NCI-H82 treated with DMSO at 0.1 percent for 48 hours (cell line): ENCODE data around the gene PROS1.
"Not testable (repeated sequence)": the region's sequence is repeated elsewhere in the genome, so short reads cannot be mapped to it uniquely, and the experiment has no call there.

ENCODE experiments used
- DNase-seq: peaks from one replicate; lab custom pipeline; 2025; ENCODE audit not compliant: unreplicated experiment; lab: John Stamatoyannopoulos, UW

PROS1 gene

DNA sequence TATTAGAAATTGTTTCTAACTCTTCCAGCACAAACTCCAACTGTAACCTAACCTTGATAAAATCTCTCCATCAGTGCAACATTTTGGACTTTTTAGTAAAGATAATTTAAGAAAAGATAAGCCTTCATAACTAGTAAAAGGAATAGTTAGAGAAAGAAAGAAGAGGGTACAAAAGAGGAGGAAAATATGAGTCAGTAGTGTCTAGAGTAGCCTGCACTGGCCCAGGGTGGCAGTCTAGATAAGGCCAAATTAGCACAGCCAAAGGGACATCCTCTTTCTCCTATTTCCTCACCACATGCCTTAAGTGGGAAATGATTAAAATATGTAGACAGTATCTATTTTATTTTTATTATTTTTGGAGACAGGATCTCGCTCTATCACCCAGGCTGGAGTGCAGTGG is 3.7 kb downstream of the PROS1 start:
- no peak for DNase-seq

DNA sequence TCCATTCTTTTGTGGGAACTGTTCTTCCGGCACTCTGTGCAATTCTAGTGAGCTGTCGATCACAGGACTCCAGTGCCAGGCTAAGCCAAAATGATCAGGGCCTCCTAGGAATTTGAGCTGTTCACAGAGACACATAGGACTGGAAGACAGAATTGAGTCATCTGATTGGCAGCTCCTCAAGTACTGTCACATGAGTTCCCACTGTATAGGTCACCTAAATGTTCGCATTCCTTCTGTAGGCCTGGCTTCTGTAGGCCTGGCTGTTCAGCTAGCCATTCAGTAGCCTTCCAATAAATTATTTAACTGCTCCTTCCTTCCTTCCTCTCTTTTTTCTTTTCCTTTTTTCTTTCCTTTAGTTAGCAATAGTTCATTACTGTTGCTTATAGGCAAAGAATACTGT is 4.3 kb downstream of the PROS1 start:
- no peak for DNase-seq

DNA sequence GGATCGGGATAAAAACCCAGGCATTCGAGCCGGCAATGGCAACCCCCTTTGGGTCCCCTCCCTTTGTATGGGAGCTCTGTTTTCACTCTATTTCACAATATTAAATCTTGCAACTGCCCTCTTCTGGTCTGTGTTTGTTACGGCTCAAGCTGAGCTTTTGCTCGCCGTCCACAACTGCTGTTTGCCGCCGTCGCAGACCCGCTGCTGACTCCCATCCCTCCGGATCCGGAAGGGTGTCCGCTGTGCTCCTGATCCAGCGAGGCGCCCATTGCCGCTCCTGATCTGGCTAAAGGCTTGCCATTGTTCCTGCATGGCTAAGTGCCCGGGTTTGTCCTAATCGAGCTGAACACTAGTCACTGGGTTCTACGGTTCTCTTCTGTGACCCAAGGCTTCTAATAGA is 8.6 kb downstream of the PROS1 start:
- not testable (repeated sequence) for DNase-seq

GRCh38 chr3:93962798-93963197 is 10.9 kb downstream of the PROS1 start:
- DNase-seq, result no peak

DNA sequence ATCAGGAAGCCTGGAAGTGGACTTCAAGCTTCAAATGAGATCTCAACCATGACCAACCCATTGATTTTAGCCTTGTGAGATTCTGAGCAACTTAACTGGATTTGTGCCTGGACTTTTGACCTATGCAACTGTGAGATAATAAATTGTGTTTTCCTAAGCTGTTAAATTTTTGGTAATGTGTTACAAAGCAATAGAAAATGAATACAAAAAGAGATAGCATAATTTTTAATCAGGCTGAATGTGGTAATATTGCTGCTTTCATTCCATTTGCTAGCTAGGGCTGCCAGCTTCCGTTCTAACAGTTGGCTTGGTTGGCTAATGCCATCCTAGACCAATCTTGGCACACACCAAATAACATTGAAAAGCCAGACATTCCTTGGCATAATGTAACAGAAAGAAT is 12.2 kb downstream of the PROS1 start:
- no peak for DNase-seq

GRCh38 chr3:93961026-93961425 is 12.7 kb downstream of the PROS1 start:
- DNase-seq, result no peak

- not testable (repeated sequence) for DNase-seq
Observed at GRCh38 chr3:93949958-93950357, 23.7 kb downstream of the PROS1 start.

DNA sequence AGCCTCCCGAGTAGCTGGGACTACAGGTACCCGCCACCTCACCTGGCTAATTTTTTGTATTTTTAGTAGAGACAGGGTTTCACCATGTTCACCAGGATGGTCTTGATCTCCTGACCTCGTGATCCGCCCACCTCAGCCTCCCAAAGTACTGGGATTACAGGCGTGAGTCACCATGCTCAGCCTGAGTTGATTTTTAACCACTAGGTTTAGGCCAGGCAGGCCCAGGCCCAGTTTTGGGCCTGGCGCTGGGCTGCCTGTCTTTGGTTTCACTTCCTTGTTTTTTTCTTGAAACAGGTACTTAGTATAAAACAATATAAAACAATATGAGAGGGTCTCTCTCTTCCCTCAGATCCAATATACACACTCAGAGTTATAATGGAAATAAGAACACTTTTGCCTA is 36.2 kb downstream of the PROS1 start:
- DNase-seq, result not testable (repeated sequence)

GRCh38 chr3:93936549-93936948 is 37.1 kb downstream of the PROS1 start:
- DNase-seq, result no peak

DNA sequence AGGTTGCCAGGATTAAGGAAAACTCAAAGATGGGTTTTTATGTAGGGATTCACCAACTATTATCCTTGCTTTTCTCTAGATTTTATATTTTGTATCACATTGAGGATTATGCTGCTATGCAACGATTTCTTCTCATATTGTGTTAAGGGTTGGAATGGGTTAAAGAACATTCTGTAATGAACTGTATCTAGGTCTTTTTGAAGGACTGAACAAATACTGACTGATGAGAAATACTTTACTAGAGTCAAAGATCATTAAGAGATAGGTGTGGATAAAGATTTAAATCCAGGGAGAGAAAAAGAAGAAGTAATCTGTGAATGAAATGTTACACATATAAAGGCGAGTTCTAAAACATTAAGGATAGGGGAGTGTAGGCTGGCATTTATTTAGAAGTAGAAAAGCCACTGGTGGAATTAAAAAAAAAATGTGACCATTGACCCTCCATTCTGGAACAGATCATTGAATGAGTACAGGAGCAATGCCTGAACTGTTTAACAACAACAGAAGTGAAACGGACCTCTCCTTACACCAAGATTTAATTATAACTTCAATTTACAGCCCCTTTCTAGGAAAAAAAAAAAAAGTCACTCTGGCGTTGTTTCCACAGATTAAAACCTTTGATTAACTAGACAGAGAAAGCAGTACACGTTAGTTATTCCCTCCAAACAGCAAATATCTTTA is 39.2 kb downstream of the PROS1 start:
- no peak for DNase-seq

DNA sequence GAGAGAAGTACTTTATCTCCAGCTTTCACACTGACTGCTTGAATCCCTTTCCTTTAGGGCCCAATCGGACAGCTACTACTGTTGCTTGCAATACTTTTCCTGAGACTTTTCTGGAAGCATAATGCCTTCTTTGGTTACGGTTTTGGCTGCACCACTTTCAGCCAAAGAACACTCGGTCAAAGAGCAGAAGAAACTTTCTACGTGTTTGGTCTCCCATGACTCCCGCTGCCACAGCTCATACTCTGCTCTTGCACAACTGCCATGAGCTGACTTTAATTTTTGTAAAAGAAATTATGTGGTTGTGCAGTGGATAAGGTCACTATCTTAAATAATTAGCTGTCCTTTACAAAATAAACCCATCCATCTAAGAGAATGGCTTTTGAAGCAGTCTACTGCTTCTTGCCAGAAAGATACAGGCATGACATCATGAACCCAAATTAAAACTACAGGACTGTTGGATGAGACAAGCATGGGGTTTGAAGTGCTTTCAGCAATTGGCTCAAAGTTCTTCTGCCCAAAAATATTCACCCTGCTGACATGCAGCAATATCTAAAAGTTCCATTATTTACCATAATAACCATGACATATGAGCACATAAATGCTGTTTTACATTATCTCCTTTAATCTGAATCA is 42.0 kb downstream of the PROS1 start:
- no peak for DNase-seq

DNA sequence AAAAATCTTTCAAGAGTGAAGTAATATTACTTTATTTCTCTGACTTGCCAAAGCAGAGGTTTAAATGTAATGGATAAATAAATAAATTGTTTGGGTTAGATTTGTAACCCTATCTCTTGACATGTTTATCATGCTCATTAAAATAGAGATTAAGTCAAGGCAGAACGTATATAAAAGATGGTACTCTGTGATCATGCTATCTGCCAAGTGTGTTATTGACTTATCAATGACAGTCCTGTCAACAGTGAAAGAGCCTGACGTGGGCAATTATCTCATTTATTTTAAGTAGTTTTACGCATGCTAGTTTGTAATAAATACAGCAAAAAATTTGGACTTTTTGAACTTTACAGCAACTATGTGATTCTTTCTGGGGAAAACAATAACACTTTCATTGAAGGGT is 43.7 kb downstream of the PROS1 start:
- no peak for DNase-seq

DNA sequence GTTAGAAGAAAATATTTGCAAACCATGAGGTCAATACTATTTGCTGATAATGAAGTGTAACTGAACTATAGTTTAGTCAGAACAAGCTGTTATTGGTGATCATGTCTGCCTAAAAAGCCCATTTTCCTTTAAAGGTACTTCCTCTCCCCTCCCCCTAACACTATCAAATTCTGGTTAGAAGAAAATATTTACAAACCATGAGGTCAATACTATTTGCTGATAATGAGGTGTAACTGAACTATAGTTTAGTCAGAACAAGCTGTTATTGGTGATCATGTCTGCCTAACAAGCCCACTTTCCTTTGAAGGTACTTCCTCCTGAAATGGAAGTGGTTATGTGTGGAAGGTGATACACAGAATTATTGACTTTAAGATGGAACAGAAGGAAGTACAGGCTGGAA is 46.9 kb downstream of the PROS1 start:
- DNase-seq, result no peak

- no peak for DNase-seq
Observed at GRCh38 chr3:93924491-93924890, 49.2 kb downstream of the PROS1 start.

DNA sequence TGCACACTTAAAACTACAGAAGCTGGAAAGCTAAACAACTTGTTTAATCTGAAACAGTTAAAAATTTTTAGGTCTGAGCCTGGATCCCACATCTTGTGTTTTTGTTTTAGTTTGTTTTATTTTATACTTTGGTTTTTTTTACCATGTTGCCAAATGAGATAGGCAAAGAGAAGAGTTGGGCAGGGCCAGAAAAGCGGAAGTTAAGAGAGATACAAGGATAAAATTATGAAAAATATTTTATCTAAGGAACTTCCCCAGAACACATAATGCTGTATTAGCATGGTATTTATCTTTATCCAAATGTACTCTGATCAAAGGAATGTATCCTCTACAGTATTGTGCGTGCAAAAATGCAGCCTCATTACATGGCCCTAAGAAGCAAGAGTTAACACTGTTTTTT is 50.7 kb downstream of the PROS1 start:
- no peak for DNase-seq

GRCh38 chr3:93917546-93918029 is 56.1 kb downstream of the PROS1 start:
- DNase-seq, result not testable (repeated sequence)

- DNase-seq, result not testable (repeated sequence)
Observed at GRCh38 chr3:93913623-93914022, 60.1 kb downstream of the PROS1 start.

DNA sequence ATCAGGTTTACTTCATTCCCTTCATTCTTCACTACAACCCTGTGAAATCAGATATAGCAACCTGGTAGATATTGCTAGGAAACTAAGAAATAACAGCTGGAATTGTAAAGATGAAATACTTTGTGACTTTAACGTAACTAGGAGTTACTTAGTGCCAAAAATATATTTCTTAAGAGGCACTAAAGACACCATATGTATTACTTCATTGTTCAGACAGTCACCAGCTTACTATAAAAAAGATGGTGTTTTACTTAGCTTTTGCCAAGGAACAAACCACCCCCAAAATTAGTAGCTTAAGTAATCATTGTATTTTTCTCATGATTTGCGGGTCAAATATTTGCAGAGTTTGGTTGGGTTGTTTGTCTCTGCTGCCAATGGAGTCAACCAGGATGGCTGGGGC is 62.5 kb downstream of the PROS1 start:
- no peak for DNase-seq

DNA sequence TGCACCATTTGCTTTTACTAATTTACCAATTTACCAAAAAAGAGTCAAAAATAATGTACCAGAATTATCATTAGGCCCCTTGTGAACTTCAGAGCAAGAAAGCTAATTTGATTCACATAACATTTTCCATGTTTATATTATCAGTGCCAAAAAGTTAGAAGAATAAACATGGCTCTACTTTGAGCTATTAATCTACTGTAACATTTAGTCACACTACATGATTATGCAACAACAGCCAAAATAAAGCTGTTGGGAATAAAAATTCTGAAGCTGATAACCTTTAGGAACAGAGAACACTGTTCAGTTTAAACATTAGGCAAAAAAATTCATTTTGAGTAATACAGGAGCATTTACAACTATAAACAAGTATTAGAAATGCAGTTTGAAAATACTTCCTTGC is 63.6 kb downstream of the PROS1 start:
- DNase-seq, result no peak

- no peak for DNase-seq
Observed at GRCh38 chr3:93907132-93907531, 66.6 kb downstream of the PROS1 start.

GRCh38 chr3:93906245-93906644 is 67.5 kb downstream of the PROS1 start:
- no peak for DNase-seq

GRCh38 chr3:93904568-93904967 is 69.1 kb downstream of the PROS1 start:
- DNase-seq, result no peak
